Measurements from ENCODE around the gene DYNLRB1. TPM values are rescaled to one million over a fixed set of nuclear protein-coding genes. Genes with fewer than 3 reads are reported as not detected.

DYNLRB1 gene
- total and polyA plus RNA-seq, 10 of the 15 experiments (the other 5 are each of a cell fraction or from before 2014, with no cell fraction given), result 87.9 to 313 (median 153) TPM

GRCh38 chr20:34582221-34582620, 66.0 kb downstream of the DYNLRB1 start:
- in situ Hi-C loops (cut with MboI), result no loop called here
- H4K20me1 ChIP-seq (ENCODE audit: control insufficient read depth, insufficient read depth), result no peaks in the 10 kb centered on the region
- H3K9me3 ChIP-seq (replicated peaks; ENCODE audit: control insufficient read depth, insufficient read depth, low read length), result no peaks in the 10 kb centered on the region; the same call in 2 of the 3 replicates
- BruUV-seq (replicated peaks), result no TSS peak
- 98% methylated on average over 4 of the region's 4 CpGs for WGBS (ENCODE audit: insufficient coverage, insufficient replicate concordance, low lambda C conversion rate, missing lambda C conversion rate)
- H3K4me1 ChIP-seq (ENCODE audit: control insufficient read depth, insufficient read depth, low read length), result peaks cover 13% of the 10 kb centered on the region
- ChIA-PET CTCF (interaction anchor here (0.8 to 1.2 kb wide), 3 partner anchors 13 to 189 kb away, joined by 3 read pairs; no protein-coding TSS in a partner anchor), SMC1A (ENCODE audit: uncharacterized antibody, unreplicated experiment) (interaction anchor here (0.7 to 2.3 kb wide), 3 partner anchors 130 to 269 kb away, joined by 4 to 8 read pairs (median 5); no protein-coding TSS in a partner anchor), RAD21 (ENCODE audit: unreplicated experiment) (interaction anchor here (1.0 kb wide), 1 partner anchor 65 kb away, joined by 3 read pairs; no protein-coding TSS in a partner anchor), POLR2A (interaction anchor here (0.6 to 1.9 kb wide), 2 partner anchors 12 to 465 kb away, joined by 3 to 5 read pairs; no protein-coding TSS in a partner anchor)
- peaks cover 2 to 11% of the 10 kb centered on the region in 2 experiments; a peak in 3 of 4 replicates for H3K36me3 ChIP-seq (ENCODE audit: control insufficient read depth in 2 of 2, insufficient read depth in 2 of 2, low read length in 1 of 2)
- no peaks in the 10 kb centered on the region for H3K27me3 ChIP-seq (replicated peaks in 1 of 2; ENCODE audit: control insufficient read depth in 2 of 2, insufficient read depth in 2 of 2, low read length in 1 of 2)
- intact Hi-C loops (cut with micrococcal nuclease; ENCODE audit: unreplicated experiment), result no loop called here
- no peak overlapping the region for H3K9ac ChIP-seq (ENCODE audit: control insufficient read depth, insufficient read depth, low read length)
- TF ChIP-seq KLF5 (IDR thresholded peaks at IDR 0.05; ENCODE audit: partially characterized antibody) (no peak), KDM1A (IDR thresholded peaks at IDR 0.05; ENCODE audit: borderline replicate concordance) (no peak), BCL11A (IDR thresholded peaks at IDR 0.05; ENCODE audit: low read depth, low read length) (no peak)
- no peak overlapping the region for H3K4me2 ChIP-seq (ENCODE audit: control insufficient read depth, insufficient read depth)
- H2AFZ ChIP-seq (ENCODE audit: control insufficient read depth, low read depth, low read length), result no peak overlapping the region
- H3K4me3 ChIP-seq, result no peak overlapping the region
- ATAC-seq (no peak), FAIRE-seq (no peak), DNase-seq (ENCODE audit: low read depth, low spot score) (no peak)
- no peaks in the 10 kb centered on the region for H3K79me2 ChIP-seq (ENCODE audit: control insufficient read depth, insufficient read depth, low read length)
- 0 out of 2 replicates have a peak overlapping the region, but pooled peaks have one; percentile 33 for H3K27ac ChIP-seq (ENCODE audit: control insufficient read depth, insufficient read depth)

GRCh38 chr20:34582911-34583310, 66.7 kb downstream of the DYNLRB1 start:
- RAD21 ChIA-PET (ENCODE audit: unreplicated experiment), result no interaction called here
- FAIRE-seq (no peak), DNase-seq (ENCODE audit: low read depth, low spot score) (no peak)

More at GRCh38 chr20:34582911-34583310, 66.7 kb downstream of the DYNLRB1 start:
- Histone ChIP-seq H3K36me3 (ENCODE audit: control insufficient read depth in 2 of 2, insufficient read depth in 2 of 2, low read length in 1 of 2) (peaks cover 2 to 11% of the 10 kb centered on the region in 2 experiments; a peak in 3 of 4 replicates), H3K79me2 (ENCODE audit: control insufficient read depth, insufficient read depth, low read length) (no peaks in the 10 kb centered on the region), H3K27me3 (replicated peaks in 1 of 2; ENCODE audit: control insufficient read depth in 2 of 2, insufficient read depth in 2 of 2, low read length in 1 of 2) (no peaks in the 10 kb centered on the region), H3K4me2 (ENCODE audit: control insufficient read depth, insufficient read depth) (no peak overlapping the region), H3K4me1 (ENCODE audit: control insufficient read depth, insufficient read depth, low read length) (peaks cover 13% of the 10 kb centered on the region), H4K20me1 (ENCODE audit: control insufficient read depth, insufficient read depth) (no peaks in the 10 kb centered on the region), H2AFZ (ENCODE audit: control insufficient read depth, low read depth, low read length) (no peak overlapping the region), H3K9me3 (replicated peaks; ENCODE audit: control insufficient read depth, insufficient read depth, low read length) (no peaks in the 10 kb centered on the region; the same call in 2 of the 3 replicates), H3K9ac (ENCODE audit: control insufficient read depth, insufficient read depth, low read length) (no peak overlapping the region), H3K27ac (ENCODE audit: control insufficient read depth, insufficient read depth) (no peak overlapping the region), H3K4me3 (no peak overlapping the region)
- in situ Hi-C loops (cut with MboI) (no loop called here), intact Hi-C loops (cut with micrococcal nuclease; ENCODE audit: unreplicated experiment) (no loop called here)
- ChIA-PET SMC1A (ENCODE audit: uncharacterized antibody, unreplicated experiment) (interaction anchor here (0.7 to 2.3 kb wide), 7 partner anchors 10 to 270 kb away, joined by 3 to 8 read pairs (median 3); no protein-coding TSS in a partner anchor), CTCF (interaction anchor here (1.2 to 1.5 kb wide), 2 partner anchors 13 to 187 kb away, joined by 3 to 7 read pairs; no protein-coding TSS in a partner anchor), POLR2A (interaction anchor here (1.9 kb wide), 1 partner anchor 11 kb away, joined by 5 read pairs; no protein-coding TSS in a partner anchor)
- no peak for ATAC-seq
- no peak for TF ChIP-seq ZNF592 (IDR thresholded peaks at IDR 0.05)
- TF ChIP-seq HCFC1 (IDR thresholded peaks at IDR 0.05; ENCODE audit: low read length), result no peak
- no peak for TF ChIP-seq SMC3 (IDR thresholded peaks at IDR 0.05; ENCODE audit: borderline replicate concordance, low read length)
- TF ChIP-seq NR2F1 (conservative IDR thresholded peaks at IDR 0.05), result 0 out of 2 replicates have a peak, but pooled peaks have one; percentile 14
- BruUV-seq (replicated peaks), result no TSS peak
- WGBS (ENCODE audit: insufficient coverage, insufficient replicate concordance, low lambda C conversion rate, missing lambda C conversion rate), result 97% methylated on average over 4 of the region's 4 CpGs
